SHP77 (cell line): ENCODE data around the gene USH2A.
A peak's percentile ranks its signal among the peaks of the same experiment; 100 is the strongest.

Experiments
- DNase-seq, 2 experiments: peaks; one replicate each; lab custom pipeline; 2025; lab: John Stamatoyannopoulos, UW

USH2A gene

GRCh38 chr1:216422821-216423520 lies at the start of gene USH2A:
Gene USH2A, minus strand, starts transcription at chr1:216423448. Its CDS starts 1,112 bp downstream, at chr1:216422336.
- peak in 1 of 2 experiments; percentile 43 for DNase-seq

DNA sequence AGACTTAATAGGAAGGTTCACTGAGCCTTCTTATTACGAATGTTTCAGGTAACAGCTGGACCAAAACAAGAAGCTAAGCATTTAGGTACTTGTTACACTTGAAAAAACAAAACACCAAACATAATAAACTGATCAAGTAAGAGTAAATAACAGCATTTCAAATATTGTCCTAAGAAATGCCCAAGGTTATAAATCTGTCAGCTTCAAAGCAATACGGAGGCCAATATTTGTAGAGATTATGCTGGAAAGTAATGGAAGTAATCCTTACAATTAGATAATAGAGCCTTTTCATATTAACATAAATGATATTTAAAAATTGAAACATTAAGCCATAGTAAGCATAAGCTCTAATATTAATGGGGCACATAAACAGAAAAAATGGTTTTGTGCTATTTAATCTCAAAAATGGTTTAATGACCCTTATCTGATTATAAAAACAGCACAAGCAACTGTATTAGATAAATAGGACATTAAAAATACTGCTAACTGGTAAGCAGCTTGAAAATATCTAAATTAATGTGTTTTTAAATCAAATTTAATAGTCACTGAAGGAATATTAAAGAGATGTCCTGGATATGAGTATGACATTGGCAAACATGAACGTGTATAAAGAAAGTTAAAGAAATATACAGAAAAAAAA lies 43.0 kb upstream of the USH2A start:
- DNase-seq, result no peak

DNA sequence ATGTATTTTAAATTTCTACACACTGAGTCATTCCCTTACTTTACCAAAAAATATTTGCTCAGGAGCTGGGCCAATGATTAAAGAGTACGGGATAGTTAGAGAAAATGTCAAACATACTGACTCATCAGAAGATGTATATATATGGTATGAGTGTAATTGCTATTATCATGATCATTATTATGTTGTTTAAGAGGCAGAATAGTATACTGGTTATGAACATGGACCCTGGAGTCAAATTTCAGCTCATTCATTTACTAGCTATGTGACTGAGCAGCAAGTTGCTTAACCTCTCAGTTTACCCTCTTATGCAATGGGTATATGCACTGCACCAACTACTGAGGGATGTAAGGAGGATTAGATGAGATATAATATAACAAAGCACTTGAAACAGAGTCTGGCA lies 41.2 kb upstream of the USH2A start:
- DNase-seq, result no peak

DNA sequence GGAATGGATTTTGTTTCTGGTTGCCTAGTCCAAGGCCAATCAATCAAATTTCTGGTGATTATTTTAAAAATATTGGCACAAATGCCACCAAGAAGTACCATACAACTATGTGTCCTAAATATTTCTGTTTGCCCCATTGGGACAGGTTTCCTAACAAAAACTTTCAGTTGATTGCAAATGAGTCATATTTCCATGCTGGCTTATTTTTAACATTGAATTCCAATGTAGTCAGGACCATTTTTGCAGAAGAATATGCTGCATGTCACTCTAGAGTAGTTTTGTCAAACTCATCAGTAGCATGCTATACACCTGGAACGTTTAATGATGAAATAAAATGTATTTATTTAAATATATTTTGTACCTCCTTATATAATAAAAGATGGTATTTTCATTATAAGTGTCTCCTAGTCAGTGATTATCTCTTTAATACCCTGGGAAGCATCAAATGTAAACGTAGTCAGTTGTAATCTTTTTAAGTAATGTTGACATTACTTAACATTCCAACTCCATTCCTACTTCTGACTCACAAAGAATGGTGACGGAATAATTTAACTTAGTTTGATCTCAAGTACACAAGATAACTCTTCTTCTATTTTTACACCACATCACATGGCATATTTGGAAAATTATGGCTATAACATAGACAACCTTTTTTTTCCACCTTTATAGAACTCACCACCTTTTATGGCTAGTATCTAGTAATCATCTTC lies 39.0 kb upstream of the USH2A start:
- no peak for DNase-seq

- DNase-seq, result no peak
Observed at GRCh38 chr1:216461466-216461865, 38.2 kb upstream of the USH2A start.

DNA sequence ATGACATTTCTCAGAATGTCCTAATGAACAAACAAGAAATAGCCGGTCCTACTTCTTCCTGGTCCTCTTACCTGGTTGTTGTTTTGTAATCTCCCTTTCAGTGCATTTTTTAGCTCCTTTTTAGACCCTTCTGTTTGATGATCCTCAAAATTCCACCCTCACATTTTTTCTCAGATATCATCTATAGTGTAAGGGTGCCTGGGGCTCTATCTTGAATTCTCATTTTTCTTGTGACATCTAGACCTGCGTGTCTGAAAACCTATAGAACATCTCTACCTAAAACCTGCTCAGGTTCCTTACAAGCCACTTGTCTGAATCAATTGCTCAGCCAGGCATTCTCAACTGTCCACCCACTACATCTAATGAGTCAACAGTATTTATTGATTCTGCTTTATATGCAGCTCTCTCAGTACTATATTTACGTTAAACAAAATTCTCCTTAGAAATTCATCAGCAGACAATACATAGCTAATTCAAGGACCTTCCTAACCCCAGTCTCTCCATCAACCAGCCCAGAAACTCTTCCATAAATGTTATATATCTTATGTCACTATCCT lies 36.5 kb upstream of the USH2A start:
- DNase-seq, result no peak

DNA sequence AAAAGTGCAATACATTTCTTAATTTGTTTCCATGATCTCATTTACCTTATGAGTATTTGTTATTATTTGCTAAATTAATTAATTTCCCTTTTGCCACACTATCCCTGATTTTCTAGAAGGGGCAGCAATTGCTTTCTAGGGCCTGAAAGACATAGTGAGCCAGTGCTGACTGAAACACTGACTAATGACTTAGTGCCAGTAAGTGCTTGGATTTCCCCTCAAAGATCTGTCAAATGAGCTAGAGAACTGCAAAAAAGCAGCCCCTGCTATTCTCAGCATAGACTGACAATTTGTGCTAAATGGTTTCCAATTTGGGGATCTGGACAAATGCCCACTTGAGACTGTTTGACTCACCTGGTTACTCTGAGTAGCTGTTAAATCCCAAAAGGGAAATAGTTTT lies 35.6 kb upstream of the USH2A start:
- DNase-seq, result no peak

DNA sequence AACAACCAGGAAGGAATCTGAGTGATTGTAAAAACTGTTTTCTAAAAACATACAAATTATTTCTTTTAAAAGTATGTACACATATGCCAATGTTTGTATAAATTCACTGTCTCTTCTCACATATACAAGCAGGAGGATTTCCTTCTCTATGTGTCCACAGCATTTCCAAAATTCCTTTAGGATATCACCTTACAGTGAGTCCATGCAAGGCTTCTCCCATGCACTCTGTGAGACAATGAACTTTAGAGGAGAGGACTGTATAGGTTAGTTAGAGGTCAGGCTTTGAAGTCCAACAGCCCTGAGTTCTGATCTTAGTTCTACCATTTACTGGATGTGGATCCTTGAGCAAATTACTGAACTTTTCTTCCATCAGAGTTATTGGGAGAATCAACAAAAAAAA lies 34.1 kb upstream of the USH2A start:
- DNase-seq, result no peak

DNA sequence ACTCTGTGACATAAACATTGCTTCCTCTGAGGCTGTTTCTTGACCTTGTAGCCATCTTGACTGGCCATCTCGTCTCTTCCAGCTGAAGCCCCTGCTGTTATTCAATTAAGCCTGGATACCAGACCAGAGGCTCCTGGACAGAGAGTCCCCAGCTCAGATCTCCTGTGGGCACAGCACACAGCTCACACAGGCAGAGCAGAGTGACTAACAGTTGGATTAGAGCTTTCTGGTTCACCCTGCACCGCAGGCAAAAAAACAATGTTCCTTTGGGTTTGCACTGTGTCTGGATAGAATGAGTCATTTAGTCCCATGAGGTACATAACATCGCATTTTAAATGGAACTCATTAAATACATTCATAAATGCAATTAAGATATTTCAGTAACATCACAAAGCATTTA lies 33.4 kb upstream of the USH2A start:
- DNase-seq, result no peak

GRCh38 chr1:216453777-216454176 lies 30.5 kb upstream of the USH2A start:
- DNase-seq, result no peak

- no peak for DNase-seq
Observed at GRCh38 chr1:216450227-216450626, 27.0 kb upstream of the USH2A start.

DNA sequence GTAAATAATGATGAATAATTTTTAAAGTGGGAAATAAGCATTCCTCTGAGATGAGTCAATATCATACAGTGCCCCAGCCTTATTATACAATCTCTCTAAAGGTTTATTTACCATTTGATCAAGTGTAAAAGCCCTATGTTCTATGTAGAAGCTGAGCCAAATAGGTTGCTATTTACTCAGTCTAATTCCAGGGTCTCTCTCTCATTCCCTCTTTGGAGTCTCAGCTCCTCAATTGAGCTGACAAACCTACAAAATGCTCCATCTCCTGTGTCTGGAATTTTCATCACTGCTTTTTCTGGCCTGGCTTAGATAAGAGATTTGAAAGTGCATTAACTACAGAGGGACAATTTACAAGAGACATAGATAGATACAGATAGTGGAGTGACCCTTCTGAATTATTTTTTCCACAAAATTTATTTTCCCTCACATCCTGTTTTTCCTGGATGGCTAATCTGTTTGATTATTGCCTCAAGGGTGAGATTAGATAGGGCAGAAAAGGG lies 24.8 kb upstream of the USH2A start:
- no peak for DNase-seq

DNA sequence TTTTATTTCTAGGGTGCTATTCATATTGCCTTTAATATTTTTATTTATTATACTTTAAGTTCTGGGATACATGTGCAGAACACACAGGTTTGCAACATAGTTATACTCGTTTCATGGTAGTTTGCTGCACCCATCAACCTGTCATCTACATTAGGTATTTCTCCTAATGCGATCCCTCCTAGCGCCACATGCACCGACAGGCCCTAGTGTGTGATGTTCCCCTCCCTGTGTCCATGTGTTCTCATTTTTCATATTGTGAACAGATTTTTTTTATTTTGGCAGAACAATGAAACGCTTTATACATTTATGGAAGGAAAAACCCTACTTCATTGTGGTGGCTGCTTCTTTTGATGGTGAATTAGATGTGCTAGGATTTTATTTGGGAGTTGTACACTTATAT lies 14.4 kb upstream of the USH2A start:
- DNase-seq, result no peak

GRCh38 chr1:216434232-216434631 lies 11.0 kb upstream of the USH2A start:
- no peak for DNase-seq

DNA sequence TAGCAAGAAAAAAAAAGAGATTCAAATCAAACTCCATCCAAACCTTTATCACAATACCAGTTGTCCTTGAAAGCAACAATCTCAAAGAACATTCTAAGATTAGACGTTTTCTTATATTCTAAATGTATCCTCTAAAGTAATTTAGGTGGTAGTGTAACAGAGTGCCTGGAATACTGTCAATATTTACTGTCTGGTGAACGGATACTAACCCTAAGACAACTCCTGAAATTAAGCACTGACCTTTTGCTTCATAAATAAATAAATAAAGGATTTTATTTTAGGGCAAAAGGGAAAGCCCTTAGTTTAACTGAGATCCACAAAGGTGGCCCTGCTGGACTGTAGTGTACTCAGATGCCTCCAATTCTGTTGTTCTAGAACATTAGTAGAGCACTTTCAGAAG lies 9.9 kb upstream of the USH2A start:
- no peak for DNase-seq

DNA sequence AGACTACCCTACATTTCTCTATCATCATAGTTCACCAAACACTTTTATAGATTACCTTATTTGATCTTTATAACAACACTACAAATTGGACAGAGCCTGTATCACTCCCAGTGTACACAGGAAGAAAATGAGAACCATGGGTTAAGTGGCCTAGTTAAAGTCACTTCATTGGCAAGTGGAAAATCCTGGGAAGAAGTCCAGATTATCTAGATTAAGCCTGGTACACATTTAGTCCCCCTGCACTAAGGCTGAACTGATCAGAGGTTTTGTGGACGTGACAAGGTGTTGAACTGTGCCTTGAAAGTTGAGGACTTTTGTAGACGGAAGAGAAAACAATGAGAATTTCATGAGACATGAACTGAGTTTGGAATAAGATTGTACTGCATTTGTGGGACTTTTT lies 7.5 kb upstream of the USH2A start:
- DNase-seq, result no peak

GRCh38 chr1:216425577-216425976 lies 2.3 kb upstream of the USH2A start:
- DNase-seq, result no peak

DNA sequence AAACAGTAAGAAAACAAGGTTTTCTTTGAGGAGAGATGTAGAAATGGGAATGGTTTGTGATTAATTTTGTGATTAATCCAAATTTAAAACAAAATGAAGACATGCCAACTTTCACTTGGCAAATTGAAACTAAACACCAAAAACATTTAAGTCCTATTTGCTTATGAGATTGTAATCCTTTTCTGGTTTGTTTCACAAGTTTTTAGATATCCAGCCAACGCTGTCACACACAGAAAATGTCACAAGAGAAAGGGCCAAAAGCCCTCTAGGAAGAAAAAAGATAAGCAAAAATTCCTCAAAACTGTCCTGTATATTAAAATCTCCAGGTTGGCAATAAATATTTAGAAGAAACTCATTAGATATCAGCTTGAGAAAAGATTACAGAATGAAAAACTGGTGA lies 2.5 kb downstream of the USH2A start:
- DNase-seq, result no peak

- DNase-seq, result no peak
Observed at GRCh38 chr1:216420263-216420662, 3.0 kb downstream of the USH2A start.

DNA sequence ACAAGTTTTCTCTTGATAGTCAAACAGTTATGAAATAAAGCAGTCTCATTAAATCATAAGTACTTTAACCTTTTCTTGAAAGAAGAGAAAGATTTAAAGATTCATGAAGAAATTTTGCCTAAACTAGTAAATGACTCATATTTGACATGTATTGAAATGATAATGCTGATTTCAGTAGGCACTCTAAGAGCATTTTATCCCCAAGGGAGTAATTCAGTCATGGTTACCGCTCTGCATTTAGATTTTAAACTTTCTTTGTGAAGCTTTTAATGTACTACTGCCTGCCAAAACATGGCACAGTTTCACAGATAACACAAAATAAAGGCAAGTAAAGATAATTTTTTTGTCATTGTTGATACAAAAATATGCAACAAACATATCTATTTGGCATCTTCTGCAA lies 6.8 kb downstream of the USH2A start:
- DNase-seq, result no peak

- no peak for DNase-seq
Observed at GRCh38 chr1:216410026-216410425, 13.2 kb downstream of the USH2A start.

DNA sequence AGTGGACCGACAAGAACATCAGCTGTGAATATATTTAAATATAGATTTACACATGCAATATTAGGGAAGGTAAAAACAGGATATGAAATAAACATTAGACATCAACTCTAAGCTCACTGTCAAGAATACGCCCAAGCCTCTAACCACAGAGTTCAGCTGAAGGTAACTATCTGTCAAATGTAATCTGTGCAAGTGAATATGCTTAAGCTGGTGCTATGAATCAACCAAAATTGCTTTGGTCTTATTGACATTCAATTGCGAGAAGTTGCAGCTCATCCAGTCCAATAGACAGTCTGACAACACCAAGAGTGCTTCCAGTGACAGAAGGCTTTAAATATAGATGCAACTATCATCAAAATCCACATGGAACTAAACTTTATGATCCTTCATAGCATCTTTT lies 32.3 kb downstream of the USH2A start:
- no peak for DNase-seq

DNA sequence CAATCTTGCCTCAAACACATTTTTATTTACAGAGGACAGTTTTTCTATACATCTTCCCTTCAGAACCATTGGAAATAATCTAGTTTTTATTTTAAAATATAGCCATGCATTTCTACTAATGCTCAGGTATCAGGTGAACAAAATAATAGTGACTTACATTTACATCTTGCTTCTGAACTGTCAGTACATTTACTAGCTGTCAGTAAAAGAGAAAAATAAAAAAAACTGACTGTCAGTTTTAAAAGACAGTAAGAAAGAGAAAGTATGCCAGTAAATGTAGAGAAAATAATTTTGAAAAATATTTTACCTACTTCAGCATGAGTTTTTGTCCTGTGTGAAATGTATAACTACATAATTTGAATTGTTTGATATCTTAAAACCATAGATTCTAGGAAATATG lies 33.5 kb downstream of the USH2A start:
- no peak for DNase-seq
